A172 (cell line): ENCODE results near the gene TRIM39. TPM values are rescaled to one million over a fixed set of nuclear protein-coding genes. Genes with fewer than 3 reads are reported as not detected.
"Not testable (repeated sequence)": the region's sequence is repeated elsewhere in the genome, so short reads cannot be mapped to it uniquely, and the experiment has no call there.

Experiments used
- DNase-seq: peaks from one replicate; pipeline ENCODE4 v3.0.0-alpha.2; 2015; ENCODE audit warnings: low spot score
- total RNA-seq: library from RNA; depleted of rRNA; stranded (reverse); fragments of >200 nt; shearing (Covaris generic); gene quantifications from 2 replicates; pipeline ENCODE4 v1.2.3, GENCODE V29; 2014; rRNA removed

Gene TRIM39
- total RNA-seq, 1 experiment from 2014 or later = 24.0 TPM

DNA sequence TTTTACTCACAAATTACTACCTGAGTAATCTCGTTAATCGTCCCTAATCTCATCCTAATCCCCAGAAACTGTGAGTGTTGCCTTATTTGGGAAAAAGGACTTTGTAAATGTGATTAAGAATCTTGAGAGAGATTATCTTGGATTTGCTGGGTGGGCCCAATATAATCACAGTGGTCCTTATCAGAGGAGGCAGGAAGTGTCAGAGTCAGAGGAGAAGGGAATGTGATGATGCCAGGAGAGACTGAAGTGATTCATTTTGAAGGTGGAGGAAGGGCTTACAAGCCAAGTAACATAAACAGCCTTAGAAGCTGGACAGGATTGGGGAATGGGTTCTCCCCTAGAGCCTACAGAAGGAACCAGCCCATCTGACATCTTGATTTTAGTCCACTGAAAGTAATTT, 34.9 kb downstream of the TRIM39 start:
- DNase-seq = no peak

DNA sequence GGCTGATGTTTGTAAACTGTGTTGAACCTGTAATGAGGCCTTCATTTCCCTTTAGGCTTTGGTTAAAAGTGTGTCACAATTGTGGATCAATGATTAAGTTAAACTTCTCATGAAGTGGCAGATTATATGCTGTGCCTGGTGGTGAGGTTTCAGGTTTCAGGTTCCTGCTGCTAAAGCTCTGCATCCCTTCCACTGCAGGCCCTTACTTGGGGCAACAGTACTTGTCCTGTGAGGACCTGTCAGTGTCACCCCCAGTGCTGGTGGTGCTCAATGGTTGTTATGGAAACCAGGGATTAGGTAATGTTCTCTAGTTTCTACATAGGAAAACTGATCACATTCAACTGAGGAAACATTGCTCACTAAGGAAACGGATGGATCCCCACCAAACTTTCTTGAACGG, 36.7 kb downstream of the TRIM39 start:
- no peak for DNase-seq

DNA sequence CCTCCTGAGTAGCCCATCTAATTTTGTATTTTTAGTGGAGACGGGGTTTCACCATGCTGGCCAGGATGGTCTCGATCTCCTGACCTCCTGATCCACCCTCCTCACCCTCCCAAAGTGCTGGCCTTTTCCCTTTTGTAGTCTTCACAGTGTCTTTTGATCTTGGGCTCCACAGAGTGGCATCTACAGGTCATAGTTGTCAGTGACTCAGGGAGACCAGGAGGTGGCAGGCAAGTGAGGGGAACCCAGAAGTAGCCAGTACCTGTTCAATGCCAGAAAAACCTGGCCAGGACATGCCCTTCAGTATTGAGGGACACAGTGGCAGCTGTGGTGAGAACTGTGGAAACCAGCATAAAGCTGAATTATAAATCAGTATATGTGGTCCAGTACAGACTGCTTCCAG, 37.9 kb downstream of the TRIM39 start:
- no peak for DNase-seq

DNA sequence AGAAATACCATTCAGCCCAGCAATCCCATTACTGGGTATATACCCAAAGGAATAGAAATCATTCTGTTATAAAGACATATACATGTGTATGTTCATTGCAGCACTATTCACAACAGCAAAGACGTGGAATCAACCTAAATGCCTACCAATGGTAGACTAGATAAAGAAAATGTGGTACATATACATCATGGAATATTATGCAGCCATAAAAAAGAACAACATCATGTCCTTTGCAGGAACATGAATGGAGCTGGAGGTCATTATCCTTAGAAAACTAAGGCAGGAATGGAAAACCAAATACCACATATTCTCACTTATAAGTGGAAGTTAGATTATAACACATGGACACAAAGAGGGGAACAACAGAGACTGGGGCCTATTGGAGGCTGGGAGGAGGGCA, 42.6 kb downstream of the TRIM39 start:
- not testable (repeated sequence) for DNase-seq

DNA sequence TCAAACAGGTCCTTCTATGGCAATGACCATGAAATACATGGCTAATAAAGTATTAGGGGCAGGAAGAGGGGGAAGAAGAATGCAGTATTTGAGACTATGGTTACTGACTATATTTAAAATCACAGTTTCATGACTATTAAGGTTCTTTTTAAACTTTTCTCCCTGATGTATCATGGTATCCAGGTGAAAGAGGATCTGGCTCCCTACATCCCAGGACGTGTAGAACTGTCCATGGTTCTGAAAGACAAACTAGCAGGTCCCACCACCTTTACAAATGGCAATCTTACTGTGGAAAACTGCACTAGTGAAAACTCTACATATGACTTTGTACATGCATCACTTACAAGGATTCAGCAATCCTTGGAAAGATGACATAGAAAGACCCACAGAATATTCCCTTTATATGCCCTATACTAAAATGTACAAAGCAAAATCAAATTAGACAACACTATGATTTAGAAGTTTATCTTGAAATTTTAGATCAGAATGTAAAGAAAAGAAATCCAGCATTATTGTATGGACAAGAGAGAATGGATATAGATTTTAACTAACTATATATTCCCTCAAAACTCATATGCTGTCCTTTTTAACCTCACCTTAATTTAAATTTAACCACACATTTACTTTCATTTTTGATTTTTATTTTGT, 51.7 kb downstream of the TRIM39 start:
- peak; percentile 15 for DNase-seq

DNA sequence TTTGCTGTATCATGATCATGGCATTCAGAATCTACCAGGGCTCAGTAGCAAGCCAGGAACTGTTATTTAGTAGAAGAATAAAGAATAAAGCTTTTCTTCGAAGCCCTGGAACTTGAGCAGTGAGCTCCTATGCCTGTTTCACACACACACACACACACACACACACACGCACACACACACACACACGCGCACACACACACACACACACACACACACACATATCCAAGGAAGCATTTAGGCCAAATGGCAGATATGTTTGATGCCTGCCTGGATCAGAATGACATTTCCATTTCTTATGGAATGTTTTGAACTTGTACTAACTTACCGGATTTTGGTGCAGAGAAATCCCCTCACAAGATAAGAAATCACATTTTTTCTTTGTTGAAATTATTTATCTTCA, 53.7 kb downstream of the TRIM39 start:
- DNase-seq = no peak

DNA sequence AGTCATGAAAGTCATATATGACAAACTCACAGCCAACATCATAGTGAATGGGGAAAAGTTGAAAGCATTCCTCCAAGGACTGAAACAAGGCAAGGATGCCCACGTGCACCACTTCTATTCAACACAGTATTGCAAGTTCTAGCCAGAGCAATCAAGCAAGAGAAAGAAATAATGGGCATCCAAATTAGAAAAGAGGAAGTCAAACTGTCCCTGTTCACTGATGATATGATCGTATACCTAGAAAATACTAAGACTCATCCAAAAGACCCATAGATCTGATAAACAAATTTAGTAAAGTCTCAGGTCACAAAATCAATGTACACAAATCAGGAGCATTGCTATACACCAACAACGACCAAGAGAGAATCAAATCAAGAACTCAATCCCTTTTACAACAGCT, 59.4 kb downstream of the TRIM39 start:
- DNase-seq = no peak

DNA sequence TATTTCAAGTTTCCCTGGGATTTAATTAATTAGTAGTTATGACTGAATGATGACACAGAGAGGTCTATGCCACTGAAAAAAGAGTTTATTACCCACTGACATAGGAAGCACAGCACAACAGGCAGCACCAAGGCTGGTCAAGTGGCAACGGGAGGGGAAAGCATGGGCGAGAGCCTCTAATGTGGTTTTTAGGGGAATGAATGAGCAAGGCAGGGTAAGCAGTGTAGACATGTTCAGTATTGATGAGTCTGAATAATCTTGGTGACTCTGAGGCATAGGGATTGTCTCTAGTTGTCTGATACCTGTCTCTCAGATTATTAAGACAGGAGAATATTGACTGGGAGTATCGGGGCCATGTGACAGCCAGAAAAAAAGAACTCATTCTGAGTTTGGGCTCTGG, 64.5 kb downstream of the TRIM39 start:
- DNase-seq = no peak

Other genes with a start within 250 kb of the TRIM39 start
- not detected in 2 replicates for gene TRIM31, start 213.8 kb upstream of the TRIM39 start, total RNA-seq
- not detected in 2 replicates for gene TRIM40, start 190.8 kb upstream of the TRIM39 start, total RNA-seq
- gene TRIM10, start 165.7 kb upstream of the TRIM39 start, total RNA-seq = not detected in 2 replicates
- not detected in 2 replicates for gene TRIM15, start 163.4 kb upstream of the TRIM39 start, total RNA-seq
- gene TRIM26, start 113.5 kb upstream of the TRIM39 start, total RNA-seq = 27.8 and 37.0 TPM in 2 replicates
- gene RPP21, start 18.2 kb downstream of the TRIM39 start, total RNA-seq = 48.7 and 124 TPM in 2 replicates
- gene HLA-E, start 162.6 kb downstream of the TRIM39 start, total RNA-seq = 86.1 and 89.5 TPM in 2 replicates
- gene GNL1, start 229.6 kb downstream of the TRIM39 start, total RNA-seq = 15.0 and 28.2 TPM in 2 replicates
- gene PRR3, start 230.4 kb downstream of the TRIM39 start, total RNA-seq = 5.5 and 7.6 TPM in 2 replicates
- gene ABCF1, start 244.5 kb downstream of the TRIM39 start, total RNA-seq = 45.6 and 45.7 TPM in 2 replicates